ENCODE data around the gene ATOX1.
"Not testable (repeated sequence)": the region's sequence is repeated elsewhere in the genome, so short reads cannot be mapped to it uniquely, and the experiment has no call there.

ATOX1 gene

DNA sequence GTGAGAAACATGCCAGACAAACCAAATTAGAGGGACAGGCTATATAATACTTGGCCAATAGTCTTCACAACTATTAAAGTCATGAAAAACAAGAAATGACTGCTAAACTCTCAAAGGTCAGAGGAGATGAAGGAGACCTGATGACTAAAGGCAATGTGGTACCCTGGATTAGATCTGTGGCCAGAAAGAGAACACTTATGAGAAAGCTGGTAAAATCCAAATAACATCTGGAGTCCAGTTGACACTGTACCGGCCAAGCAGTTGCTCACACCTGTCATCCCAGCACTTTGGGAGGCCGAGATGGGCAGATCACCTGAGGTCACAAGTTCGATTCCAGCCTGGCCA is 24.4 kb downstream of the ATOX1 start:
- in situ Hi-C loops (cut with MboI; ENCODE audit: low sequenced_read_pairs): no loop called here

DNA sequence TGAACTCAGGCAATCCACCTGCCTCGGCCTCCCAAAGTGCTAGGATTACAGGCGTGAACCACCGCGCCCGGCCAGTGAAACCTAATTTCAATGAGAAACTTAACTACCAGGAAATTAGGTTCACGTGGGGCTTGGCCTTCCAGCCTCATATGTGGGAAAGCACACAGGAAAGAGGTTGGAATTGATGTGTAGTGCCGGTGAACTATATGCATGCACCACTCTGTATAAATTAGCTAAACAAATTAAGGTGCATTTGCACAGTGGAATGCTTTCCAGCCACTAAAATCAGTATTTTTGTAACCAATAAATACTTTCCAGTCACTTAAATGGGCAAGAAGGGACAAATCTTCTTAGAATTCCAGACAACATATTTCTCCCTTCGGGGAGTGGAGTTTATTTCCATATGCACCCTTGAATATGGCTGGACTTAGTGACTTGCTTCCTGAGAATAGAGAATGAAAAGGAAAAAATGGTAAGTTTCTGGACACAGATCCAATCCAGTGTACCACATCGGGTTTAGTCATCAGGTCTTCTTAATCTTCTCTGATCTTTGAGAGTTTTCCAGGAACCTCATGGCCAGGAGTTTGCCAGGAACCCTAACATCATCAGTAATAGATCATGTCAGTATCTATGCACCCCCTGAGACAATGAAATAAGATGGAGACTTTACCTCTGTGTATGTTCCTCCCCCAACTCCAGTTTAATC is 24.9 kb downstream of the ATOX1 start:
- in situ Hi-C loops (cut with MboI; ENCODE audit: low sequenced_read_pairs): no loop called here

DNA sequence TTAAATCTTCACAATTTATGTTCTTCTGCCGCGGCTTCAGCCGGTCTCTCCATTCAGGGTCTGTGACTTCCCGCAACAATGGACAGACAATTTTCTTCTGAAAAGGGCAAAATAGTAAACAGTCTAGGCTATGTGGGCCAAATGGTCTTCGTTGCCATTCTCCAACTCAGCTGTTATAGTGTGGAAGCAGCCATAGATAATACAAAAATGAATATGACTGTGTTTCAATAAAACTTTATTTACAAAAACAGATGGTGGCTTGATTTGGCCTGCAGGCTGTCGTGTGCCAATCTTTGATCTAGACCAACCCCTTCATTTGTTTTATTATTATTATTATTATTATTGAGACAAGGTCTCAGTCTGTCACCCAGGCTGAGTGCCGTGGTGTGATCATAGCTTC is 28.1 kb downstream of the ATOX1 start:
- in situ Hi-C loops (cut with MboI; ENCODE audit: low sequenced_read_pairs): no loop called here

DNA sequence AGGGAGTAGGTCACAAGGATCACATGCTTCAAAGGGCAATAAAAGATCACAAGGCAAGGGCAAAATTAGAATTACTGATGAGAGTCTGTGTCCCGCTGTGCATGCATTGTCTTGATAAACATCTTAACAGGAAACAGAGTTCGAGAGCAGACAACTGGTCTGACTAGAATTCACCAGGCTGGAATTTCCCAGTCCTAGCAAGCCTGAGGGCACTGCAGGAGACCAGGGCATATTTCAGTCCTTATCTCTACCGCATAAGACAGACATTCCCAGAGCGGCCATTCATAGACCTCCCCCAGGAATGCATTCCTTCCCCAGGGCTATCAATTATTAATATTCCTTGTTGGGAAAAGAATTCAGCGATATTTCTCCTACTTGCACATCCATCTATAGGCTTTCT is 28.8 kb downstream of the ATOX1 start:
- in situ Hi-C loops (cut with MboI; ENCODE audit: low sequenced_read_pairs): not testable (repeated sequence)

DNA sequence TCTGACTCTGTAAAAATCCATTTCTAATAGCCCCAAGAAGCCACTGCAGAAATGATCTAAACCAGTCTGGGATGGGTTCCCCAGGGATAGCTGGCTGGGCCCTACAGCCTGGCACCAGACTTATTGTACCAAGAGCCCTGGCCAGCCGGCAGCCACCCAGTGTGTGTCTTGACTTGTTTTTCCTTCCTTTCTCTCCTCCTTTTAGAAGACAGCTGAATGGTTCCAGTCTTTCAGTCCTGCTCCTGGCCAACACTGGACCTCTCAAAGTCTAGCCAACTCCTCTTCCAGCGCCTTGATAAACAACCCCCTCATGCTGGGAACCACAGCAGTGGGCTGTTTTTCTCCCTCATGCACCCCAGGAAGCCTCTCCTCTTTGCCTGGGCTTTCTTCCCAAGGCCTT is 34.1 kb downstream of the ATOX1 start:
- in situ Hi-C loops (cut with MboI; ENCODE audit: low sequenced_read_pairs): no loop called here

DNA sequence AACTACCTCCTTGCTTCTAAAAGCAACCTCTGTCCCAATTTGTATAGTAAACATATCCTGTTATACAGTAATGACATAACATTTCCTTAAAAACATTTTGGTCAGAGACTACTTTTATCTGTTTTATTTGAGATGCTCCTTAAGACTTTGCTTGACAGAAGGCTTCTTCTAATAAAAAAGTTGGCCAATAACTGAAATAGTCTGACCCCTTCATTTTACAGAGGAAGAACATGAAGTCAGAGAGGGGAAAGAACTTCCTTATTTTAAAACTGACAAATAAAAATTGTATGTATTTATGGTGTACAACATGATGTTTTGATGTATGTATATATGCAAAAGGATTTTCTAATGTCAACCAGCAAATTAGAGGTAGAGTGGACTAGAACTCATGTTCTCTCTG is 35.9 kb downstream of the ATOX1 start:
- in situ Hi-C loops (cut with MboI; ENCODE audit: low sequenced_read_pairs): no loop called here

DNA sequence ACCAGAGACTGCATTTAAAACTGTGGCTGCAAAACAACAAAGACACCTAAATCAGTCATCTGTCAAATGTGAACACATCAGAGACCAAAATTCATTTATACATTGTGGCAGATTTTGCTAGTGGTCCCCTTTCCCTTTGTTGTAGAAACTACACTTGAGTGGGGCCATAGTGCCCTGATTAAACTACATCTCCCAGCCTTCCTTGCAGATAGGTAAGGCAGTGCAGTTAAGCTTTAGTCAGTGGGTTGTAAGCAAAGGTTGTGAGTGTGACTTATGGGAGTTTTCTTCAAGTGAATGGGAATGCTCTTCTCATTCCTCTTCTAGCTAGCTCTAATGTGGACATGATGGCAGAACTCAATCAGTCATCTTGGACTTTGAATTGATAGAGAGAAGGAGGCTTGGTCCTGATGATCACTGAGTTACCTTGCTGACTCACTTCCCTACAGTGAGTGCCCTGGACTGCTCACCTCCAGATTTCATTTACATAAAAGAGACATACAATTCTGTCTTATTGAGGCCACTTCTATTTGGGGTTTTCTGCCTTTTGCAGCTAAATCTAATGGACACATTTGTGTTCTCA is 36.5 kb downstream of the ATOX1 start:
- in situ Hi-C loops (cut with MboI; ENCODE audit: low sequenced_read_pairs): no loop called here

DNA sequence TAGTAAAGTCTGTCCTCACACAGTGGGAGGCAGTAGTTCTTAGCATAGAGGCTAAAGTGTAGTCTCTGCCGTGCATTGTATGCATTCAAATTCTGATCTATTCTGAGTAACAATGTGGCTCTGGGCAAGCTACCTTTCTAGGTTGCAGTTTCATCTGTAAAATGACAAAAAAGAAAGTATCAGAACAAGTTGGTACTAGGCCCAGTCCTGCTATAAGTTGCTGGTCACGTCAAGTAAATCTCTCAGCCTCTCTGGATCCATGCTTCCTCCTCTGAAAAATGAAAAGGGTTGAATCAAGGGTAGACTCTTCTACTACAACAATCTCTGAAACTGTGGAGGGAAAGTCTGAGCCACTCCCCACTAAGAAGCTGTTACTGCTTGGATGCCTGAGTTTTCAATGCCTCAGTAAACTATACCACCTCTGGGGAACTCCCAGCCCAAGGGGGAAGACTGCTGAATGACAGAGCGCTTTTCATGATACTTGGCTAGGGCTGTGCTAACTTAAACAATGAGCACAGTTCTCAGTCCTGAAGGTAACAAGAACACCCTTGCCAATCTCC is 37.3 kb downstream of the ATOX1 start:
- in situ Hi-C loops (cut with MboI; ENCODE audit: low sequenced_read_pairs): no loop called here

DNA sequence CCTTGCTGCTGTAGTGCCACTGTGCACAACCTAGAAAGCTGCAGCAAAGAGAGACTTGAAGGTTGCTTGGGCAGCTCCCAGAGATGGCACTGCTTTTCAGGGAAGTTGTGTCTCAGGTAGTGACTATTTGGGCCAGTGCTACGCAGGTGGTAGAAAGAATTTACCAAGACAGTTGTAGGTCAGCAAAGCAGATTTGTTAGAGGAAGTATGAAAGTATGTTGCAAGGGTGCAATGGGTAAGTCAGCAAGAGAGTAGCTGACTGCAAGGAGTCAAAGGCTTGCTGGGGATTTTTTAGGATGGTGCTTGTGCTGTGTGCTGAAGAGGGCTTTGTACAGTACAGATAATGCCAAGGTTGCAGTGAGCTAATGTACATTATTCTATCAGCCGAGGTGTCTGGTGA is 38.2 kb downstream of the ATOX1 start:
- in situ Hi-C loops (cut with MboI; ENCODE audit: low sequenced_read_pairs): no loop called here

DNA sequence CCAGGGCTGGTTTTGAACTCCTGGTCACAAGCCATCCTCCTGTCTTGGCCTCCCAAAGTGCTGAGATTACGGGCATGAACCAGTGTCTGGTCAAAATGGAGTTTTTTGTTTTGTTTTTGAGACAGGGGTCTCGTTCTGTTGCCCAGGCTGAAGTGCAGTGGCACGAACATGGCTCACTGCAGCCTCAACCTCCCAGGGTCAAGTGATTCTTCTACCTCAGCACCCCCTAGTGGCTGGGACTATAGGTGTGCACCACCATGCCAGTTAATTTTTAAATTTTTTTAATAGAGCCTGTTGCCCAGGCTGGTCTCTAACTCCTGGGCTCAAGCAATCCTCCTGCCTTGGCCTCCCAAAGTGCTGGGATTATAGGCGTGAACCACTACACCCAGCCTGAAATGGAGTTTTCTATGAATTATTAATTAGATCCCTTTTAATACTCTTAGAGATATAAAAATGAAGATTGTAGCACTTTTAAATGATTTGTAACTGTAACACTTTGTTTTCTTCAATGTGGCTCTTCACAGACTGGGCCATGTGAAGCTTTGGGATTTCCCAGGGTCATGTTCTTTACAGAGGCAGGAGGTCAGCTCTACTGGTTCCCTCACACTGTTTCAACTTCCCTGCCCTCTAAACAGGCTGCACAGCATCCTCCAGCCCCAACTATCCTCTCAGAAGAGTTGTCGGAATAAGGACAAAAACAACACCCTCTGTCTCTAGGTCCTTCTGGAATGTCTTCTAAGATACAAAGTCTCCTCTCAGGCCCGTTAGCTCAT is 39.0 kb downstream of the ATOX1 start:
- in situ Hi-C loops (cut with MboI; ENCODE audit: low sequenced_read_pairs): no loop called here

DNA sequence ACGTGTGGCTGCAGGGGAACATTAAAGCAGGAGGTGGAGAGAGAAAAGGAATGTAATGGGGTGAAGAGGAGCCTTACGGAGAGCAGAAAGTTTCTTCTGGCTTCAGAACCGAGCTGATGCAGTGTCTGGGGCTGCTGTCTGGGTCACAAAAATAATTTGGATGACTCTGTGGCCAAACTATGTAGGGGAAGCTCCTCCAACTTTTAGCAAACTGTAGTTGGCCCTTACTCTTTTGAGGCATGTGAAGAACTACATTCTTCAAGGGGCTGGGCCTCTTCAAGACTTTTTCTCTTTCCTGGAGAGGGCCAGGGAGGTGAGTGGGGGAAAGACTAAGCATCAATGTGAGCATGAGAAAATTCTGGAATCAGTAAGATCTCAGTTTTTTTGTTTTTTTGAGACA is 39.8 kb downstream of the ATOX1 start:
- in situ Hi-C loops (cut with MboI; ENCODE audit: low sequenced_read_pairs): no loop called here

DNA sequence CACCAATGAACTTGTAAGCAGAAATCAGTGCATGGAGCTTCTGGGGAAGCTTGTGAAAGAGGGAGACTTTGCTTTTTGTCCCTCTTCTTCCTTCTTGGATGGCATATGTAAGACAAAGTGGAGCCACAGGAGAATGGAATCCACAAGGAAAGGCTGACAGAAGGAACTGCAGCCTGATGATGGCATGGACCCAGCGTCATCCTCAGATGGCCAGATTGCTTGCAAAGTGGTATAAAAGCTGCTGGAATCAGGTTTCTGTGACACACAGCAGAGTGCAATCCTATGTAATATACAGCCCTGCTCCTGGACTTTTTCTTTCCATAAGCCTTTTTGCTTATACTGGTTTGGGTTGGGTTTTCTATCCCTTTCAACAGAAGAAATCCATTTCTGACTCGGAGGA is 40.3 kb downstream of the ATOX1 start:
- in situ Hi-C loops (cut with MboI; ENCODE audit: low sequenced_read_pairs): no loop called here

DNA sequence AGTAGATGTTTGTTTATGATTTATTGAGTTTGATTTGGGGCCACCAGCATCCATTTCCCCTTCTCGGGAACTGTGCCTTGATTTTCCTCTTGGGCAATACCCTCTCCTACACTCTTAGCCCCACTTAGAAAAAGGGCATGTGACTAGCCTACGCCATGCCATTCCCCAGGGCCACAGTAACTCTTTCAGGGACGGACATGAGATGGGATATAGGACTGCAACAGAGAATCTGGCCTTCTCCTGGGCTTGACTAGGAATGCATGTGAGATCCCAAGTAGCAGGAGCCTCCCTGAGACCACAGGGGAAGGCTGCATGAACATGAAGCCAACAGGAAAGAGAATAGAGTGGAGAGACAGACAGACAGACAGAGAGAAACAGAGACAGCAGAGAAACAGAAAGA is 41.0 kb downstream of the ATOX1 start:
- in situ Hi-C loops (cut with MboI; ENCODE audit: low sequenced_read_pairs): no loop called here

DNA sequence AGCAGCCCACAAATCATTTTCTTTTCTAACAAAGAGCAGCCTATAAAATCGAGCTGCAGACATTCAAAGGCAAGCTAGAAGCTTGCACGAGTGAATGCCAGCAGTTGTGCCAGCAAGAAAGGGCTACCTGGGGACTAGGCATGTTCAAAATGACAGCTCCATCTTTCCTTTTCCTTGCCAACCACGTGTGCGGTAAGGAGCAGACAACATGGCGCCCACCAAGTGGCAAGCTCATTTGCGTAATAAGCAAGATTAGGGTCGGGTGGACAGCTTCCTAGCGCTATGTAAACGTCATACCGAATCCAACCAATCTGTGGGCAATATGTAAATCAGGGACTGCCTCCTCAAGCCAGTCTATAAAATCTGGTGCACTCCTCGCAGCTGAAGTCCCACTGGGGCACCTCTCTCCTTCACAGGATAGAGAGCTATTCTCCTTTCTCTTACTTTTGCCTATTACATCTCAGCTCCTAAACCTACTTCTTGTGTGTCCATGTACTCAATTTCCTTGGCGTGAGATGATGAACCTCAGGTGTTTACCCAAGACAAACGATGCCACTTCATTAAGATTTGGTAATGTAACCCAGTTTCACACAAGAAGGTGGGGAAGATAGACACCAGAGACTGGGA is 49.2 kb downstream of the ATOX1 start:
- in situ Hi-C loops (cut with MboI; ENCODE audit: low sequenced_read_pairs): no loop called here

DNA sequence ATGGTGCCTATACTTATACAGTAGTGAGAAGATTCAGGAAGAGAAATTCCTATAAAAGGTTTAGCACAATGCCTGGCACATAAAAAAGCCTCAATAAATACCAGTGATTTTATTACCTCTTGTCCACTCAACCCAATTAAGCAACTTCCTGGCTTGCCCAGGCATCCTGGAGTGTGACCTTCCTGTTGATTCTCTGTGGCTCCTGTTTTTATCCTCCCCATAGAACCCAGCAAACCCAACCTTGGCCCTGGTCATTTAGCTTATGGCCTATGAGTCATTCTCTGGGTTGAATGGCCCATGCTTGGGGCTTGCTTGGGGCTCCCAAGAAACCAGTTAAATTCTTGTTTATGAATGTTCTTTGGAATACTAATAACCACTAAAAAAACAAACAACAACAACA is 50.3 kb downstream of the ATOX1 start:
- in situ Hi-C loops (cut with MboI; ENCODE audit: low sequenced_read_pairs): no loop called here

DNA sequence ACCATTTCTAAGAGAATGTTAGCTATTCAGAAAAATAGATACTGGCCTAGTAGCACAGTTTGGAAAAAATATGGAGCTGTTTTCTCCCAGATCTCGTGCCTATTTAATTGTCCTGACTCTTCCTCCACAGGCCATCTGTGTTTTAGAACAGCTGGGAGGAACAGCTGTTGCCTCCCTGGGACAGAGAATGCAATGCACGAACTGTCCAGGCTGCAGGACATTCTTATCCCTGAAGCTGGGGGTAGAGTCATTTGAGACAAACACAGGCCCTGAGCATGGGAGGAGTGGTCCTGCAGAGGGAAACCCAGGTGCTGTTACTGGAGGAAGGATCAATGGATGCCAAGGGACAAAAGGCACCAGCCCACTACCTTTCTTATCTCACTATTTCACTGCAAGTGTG is 50.9 kb downstream of the ATOX1 start:
- in situ Hi-C loops (cut with MboI; ENCODE audit: low sequenced_read_pairs): no loop called here

DNA sequence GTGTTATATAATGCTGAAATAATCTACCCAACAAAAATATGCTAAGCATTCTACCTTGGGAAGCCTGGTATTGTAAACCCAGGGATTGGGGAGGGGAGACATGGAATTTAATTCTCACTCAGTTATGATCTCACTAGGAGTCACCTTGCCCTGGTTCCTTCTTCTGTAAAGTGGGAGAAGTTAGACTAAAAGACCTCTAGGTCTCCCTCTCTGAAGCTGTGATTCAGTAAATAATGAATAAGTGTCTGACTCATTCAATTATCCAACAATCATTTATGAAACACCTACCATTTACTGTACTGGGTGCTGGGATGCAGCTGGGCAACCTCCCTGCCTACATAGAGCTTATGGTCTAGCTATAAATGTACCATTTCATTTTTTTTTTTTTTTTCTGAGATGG is 51.5 kb downstream of the ATOX1 start:
- in situ Hi-C loops (cut with MboI; ENCODE audit: low sequenced_read_pairs): no loop called here

DNA sequence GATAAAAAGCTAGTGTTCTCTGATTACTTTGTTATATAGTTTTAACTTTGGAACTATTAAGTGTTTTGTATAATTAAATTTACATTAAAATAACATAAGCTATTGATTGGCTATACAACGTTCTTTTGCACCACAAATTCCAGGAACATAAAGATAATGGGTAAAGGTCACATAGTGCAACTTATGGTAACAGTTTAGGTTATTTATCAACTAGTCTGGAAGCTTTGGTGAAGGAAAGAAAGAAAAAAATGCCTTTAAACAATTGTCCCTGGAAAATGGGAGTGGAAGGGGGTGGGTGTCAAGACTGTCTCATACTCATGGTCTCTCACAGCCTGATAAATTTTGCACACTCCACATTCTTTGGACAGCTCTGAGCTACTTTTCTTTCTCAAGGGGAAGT is 54.7 kb downstream of the ATOX1 start:
- in situ Hi-C loops (cut with MboI; ENCODE audit: low sequenced_read_pairs): no loop called here

DNA sequence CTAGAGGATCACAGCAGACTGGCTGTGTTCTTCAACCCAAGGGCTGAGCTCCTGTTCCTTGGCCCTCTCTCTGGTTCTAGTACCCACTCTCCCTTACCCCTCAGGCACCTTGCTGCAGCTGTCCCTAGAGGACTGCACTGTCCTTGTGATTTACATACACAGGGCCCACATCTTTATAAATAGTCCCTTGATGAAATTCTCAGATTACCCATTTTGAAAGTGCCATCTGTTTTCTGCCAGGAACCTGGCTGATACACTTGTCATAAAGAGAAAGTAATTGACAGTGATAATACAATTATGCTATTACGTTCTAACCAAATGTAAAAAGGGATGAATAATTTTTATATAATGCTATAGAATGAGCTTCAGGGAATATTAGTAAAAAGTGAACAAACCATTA is 55.2 kb downstream of the ATOX1 start:
- in situ Hi-C loops (cut with MboI; ENCODE audit: low sequenced_read_pairs): no loop called here

DNA sequence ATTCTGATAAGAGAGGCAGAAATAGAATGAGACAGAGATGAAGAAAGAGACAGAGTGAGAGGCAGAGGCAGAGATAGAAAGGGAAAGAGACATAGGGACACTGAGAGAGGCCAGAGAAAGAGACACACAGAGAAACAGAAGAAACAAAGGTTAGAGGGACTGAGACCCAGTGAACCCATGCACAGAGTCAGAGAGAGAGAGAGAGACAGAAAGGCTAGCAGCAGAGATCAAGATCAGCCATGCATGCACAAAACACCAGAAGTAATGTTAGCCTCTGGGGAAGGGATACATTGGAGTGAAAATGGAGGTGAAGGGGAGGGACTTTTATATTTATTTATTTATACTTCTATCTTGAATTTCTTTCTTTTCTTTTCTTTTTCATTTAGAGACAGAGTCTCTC is 57.6 kb downstream of the ATOX1 start:
- in situ Hi-C loops (cut with MboI; ENCODE audit: low sequenced_read_pairs): no loop called here

DNA sequence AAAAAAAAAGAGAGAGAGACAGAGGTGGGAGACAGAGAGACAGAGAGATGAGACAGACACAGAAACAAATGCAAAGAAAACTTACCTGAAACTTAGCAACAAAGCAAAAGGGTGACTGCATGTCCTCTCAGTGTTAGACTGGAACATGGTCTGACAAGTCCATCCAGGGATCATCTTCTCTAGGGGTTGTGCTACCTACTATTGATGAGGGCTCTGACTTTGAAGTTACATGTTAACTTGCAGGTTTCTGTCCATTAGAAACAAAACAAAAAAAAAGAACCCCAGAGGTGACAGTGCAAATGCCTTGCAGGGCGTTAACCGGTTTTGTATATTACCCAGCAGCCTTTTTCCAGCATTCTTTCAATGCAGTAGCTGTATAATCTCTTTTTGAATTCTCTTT is 58.1 kb downstream of the ATOX1 start:
- in situ Hi-C loops (cut with MboI; ENCODE audit: low sequenced_read_pairs): no loop called here

Measured in HL-60/S4 treated with phorbol 12-myristate 13-acetate at 8.2 ng/mL for 4 days and 3 days (cell line).